ENCODE results near the gene PPID.
A peak's percentile ranks its signal among the peaks of the same experiment; 100 is the strongest.
"Not testable (repeated sequence)": the region's sequence is repeated elsewhere in the genome, so short reads cannot be mapped to it uniquely, and the experiment has no call there.

PPID gene

DNA sequence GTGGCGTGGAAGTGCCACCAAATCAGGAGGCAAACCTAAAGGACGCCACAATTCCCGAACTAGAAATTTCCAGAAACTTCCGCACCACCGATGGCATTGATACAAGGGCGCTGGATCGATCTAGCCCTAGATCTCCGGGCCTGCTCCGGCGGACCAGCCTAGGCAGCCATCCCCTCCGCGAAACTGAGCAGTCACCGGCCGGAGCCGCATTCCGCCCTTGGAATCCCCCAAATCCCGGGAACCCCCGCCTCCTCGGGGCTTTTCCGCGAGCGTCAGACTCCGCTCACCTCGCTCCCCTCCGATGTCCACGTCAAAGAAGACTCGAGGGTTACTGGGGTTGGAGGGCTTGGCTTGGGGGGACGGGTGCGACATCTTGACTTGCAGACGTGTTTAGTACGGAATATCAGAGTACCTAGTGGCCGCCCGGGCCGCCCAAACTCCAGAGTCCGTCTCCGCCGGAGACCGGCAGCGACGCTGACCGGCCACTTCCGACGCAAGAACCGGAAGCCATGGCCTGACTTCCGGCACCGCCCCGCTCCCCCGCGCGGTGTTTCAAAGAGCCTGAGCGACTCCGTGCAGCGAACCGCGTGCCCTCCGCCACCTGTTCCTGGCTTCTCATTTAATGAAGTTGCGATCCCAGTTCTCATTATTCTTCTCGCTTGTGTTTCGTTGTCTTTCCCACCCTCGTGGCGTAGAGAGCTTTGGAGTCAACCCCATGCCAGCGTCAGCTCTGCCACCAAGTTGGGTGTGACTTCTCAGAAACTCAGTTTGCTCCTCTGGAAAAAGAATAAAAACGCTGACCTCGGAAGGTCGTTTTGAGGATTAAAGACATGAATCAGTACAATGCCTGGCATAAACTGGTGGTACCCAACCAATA lies at the start of gene PPID:
PPID (minus strand) TSS at position 480 of the 877 bp plus-strand sequence; CDS start at position 372, 108 bp downstream.
- peak; percentile 72 for DNase-seq (ENCODE audit: low read depth)

DNA sequence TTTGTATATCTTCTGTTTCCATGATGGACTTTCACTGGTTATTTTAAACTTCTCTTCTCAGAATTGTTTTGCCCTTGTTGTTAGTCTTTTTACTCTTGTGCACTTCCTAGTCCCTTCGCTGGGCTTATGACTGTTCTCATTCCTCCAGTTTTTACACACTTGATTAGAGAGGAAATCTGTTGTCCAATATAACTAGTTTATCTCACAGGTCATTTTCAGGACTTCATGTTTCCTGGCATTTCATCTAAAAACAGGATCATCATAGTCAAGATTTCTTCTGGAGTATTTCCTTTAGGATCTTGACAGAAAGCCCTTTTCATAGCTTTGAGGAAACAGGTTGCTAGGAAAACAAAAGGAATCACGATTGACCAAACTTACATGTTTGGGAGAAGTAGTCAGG lies 48.6 kb upstream of the PPID start:
- DNase-seq (ENCODE audit: low read depth) = no peak

DNA sequence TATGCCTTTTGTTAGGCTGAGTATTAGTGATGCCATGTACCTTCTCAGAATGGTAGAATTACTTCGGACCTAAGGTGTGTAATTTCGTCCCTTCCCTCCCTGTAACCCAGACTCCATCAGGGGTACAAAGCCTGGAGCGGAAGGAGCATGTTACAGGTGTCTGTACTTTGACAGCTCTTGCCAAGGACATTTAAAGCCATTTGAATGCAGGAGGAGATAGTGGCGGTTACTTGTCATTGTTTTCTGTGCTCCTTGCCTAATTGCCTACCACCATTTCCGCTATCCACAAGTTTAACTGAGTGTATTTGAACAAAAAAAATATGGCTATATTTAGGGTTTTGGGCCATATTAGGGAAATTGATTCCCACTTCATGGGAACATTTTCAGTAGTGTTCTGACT lies 47.5 kb upstream of the PPID start:
- no peak for DNase-seq (ENCODE audit: low read depth)

DNA sequence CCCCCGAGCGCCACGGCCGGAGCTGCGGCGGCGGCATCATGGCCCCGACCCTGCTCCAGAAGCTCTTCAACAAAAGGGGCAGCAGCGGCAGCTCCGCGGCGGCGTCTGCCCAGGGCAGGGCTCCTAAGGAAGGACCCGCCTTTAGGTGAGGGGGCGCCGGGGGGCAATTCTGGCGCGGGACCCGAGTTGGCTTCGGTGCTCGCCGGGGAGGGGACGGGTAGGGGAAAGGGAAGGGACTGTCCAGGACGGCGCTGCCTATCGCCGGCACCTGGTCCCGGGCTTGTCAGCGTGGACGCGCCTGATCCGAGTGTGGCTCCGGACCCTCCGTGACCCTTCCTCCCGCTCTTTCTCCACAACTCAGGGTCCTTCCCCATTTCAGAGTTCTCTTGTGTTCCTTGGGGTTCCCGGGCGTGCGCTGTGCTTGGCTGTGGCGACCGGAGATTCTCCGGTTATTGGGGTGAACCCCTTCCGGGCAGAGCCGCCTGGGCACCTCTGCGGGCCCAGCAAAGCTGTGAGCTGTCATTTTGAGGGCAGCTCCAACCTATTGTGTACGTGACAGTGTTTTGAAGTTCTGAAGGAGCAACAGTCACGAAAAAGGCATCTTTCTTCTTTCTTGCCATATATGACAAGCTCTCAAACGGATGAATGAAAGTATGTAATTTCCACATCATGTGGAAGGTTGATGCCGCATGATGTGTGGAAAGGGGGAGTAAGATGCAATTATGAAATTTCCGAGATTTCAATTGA lies 46.2 kb upstream of the PPID start:
- peak; percentile 31 for DNase-seq (ENCODE audit: low read depth)

DNA sequence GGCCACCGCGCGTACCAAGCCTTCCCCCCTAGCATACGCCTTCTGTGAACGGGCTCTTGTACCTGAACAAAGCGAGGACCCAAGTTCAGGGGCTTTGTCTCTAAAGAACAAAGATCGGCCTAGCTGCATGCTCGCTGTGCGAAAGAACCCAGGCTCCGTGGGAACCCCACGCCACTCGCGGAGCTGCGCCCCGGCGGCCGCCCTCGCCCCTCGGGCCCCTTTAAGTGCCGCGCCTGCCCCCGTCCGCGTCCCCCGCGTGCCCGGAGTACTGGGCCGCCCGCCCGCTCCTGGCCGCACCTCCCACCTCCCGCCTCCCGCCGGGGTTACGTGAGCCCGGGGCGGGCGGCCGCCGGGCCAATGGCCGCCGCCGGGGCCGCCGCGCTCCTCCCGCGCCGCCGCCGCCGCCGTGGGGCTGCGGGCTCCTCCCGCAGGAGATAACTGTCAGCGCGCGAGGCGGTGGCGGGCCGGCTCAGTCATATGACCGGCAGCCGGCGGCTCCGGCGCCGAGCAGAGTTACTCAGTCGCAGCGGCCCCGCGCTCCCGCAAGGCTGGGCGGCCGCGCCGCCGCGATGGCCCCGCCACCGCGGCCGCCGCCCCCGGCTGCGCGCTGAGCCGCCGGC lies 45.5 kb upstream of the PPID start, which contains the start of gene FNIP2:
FNIP2 (plus strand) TSS at position 472 of the 620 bp plus-strand sequence. CDS start 187 bp downstream, outside the sequence.
- DNase-seq (ENCODE audit: low read depth) = peak; percentile 74

DNA sequence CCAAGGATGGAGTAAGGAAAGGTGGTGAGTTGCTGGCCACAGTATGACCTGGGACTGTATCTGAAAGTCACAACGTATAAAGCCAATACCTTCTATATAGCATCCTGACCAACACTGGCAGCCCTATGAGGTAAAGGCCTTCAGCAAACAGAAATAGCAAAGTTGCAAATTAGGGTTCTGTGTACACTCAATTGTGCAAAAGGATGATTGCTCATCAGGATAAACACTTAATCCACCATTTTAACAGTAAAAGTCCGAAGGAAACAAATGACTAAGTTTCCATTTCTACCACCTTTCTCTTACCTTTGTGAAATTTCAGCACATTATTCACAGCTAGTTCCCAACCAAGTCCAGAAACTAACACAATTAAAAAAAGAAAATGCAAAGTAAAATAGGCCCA lies 44.3 kb upstream of the PPID start:
- no peak for DNase-seq (ENCODE audit: low read depth)

DNA sequence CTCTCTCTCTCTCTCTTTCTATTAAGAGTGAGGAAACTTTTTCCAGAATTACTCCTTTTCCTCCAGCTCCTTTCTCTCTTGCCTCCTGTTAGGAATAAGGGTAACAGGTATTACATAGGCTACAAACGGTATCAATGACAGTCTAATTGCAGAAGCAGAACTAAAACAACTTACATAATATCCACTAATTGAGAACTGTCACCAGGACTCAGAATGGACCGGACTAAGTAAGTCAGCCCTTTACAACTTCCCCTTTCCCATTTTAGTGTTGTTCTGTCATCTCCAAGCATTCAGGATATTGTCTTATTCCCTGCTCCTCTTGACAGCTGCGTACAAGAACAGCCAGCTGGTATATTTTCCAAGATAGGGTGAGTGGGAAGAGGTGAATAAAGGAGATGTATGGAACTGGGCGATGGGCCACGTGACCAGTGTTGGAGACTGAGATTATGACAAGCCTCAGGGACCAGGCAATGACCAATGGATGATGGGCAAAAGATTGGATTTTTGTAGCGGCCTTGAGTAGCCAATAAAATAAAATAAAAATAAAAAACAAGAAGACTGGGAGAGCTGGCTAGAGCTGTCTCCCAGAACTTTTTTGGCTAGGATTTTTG lies 43.3 kb upstream of the PPID start:
- DNase-seq (ENCODE audit: low read depth) = no peak

DNA sequence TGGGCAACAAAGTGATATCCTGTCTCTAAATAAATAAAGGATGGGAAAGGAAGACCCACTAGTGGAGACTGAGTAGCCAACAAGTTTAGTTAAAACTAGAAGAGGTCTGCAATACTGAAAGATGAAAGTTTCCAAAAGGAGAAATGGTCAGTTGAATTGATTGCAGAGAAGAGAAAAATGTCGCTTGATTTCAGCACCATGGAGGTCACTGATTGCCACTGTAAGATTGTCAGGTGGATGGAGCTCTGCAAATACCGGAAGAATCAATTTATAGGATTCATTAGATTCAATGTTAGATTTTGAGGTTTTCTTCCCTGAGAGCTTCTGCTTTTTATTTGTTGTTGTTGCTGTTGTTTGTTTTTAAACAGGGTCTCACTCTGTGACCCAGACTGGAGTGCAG lies 40.3 kb upstream of the PPID start:
- DNase-seq (ENCODE audit: low read depth) = no peak

DNA sequence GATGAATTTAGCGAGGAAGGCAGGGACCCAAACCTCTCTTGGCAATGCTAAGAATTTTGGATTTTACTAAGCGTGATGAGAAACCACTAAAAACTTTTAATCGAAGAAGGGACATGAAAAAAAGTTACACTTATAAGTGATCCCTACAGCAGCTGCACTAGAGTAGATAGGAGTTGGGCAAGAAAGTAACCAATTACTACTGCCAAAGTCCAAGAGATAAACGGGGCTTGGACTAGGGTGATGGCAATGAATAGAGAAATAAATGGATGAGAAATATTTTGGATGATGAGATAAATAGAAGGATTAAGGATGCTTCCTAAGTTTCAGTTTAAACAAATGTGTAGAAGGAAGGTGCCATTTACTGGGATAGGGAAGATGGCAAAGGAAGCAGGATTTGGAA lies 39.4 kb upstream of the PPID start:
- DNase-seq (ENCODE audit: low read depth) = no peak

DNA sequence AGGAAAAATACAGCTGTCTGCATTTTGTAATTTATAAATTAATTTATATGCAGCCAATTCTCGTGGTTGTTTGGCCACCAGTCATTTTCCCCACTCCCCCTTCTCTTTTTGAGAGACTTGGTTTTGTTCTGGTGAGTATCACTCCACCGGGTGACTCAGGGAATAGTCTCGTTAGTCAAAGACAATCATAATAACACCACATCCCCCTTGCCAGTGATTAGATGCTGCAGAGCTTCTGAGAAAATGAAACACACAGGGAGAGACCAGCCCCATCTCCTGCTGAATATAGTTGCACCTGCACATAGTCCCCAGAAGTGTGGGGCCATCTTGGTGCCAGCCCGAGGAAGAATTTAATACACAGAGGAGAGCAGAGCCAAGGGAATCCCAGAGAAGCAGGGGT lies 37.7 kb upstream of the PPID start:
- DNase-seq (ENCODE audit: low read depth) = no peak

DNA sequence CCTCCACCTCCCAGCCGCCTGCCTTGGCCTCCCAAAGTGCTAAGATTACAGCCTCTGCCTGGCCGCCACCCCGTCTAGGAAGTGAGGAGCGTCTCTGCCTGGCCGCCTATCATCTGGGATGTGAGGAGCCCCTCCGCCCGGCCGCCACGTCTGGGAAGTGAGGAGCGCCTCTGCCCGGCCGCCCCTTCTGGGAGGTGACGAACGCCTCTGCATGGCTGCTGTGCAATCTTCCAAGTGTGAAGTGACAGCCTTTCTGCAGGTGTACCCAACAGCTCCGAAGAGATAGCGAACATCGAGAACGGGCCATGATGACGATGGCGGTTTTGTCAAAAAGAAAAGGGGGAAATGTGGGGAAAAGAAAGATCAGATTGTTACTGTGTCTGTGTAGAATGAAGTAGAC lies 36.3 kb upstream of the PPID start:
- DNase-seq (ENCODE audit: low read depth) = not testable (repeated sequence)

DNA sequence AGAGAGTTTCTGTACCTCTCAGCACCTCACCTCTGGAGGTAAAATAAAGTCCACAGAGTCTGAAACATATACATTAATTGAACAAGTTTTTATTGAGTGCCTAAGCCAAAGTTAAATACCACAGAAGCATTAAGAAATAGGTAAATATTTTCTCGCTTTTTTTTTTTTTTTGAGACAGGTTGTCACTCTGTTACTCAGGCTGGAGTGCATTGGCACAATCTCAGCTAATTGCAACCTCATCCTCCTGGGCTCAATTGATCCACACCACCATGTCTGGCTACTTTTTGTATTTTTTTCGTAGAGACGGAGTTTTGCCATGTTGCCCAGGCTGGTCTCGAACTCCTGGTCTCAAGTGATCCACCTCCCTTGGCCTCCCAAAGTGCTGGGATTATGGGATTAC lies 35.5 kb upstream of the PPID start:
- DNase-seq (ENCODE audit: low read depth) = no peak

DNA sequence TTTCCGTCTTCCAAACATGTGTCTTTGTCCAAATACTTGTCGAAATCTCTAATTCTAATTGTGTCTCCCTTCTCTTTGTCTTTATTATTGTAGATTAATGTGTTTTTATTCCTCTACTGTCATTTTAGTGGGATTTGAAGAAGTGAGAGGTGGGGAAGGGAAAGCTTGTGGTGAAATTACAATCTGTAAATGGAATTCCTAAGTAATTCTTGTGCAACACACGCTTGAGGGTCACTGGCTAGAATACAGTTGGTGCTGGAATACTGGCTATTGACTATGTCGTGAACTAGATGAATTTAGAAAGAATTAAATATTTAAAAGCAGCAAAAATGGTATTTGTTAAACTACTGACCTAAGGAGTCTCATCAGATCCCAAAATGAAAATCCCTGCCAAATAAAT lies 34.9 kb upstream of the PPID start:
- DNase-seq (ENCODE audit: low read depth) = no peak

DNA sequence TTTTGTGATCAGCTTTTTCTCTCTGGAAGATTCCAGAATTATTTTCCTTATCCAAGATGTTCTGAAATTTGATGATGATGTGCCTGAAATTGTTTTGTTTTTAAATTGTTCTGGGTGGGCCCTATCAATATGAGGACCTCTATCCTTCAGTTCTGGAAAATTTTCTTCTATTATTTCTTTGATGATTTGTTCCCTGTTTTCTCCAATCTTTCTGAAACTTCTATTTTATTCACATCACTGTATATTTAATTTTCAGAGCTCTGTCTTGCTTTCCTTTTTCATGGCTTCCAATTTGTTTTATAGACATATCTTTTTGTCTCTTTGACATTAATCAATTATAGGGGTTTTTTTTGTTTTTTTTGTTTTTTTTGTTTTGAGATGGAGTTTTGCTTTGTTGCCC lies 33.4 kb upstream of the PPID start:
- no peak for DNase-seq (ENCODE audit: low read depth)

DNA sequence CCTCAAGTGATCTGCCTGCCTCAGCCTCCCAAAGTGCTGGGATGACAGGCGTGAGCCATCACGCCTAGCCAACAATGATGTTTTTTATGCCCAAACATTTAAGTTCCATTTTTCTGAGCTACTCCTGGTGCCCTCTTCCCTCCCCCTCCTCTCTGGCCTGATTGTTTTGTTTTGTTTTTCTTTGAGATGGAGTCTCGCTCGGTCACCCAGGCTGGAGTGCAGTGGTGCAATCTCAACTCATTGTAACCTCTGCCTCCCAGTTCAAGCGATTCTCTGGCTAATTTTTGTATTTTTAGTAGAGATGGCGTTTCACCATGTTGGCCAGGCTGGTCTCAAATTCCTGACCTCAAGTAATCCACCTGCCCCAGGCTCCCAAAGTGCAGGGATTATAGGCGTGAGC lies 32.6 kb upstream of the PPID start:
- DNase-seq (ENCODE audit: low read depth) = not testable (repeated sequence)

DNA sequence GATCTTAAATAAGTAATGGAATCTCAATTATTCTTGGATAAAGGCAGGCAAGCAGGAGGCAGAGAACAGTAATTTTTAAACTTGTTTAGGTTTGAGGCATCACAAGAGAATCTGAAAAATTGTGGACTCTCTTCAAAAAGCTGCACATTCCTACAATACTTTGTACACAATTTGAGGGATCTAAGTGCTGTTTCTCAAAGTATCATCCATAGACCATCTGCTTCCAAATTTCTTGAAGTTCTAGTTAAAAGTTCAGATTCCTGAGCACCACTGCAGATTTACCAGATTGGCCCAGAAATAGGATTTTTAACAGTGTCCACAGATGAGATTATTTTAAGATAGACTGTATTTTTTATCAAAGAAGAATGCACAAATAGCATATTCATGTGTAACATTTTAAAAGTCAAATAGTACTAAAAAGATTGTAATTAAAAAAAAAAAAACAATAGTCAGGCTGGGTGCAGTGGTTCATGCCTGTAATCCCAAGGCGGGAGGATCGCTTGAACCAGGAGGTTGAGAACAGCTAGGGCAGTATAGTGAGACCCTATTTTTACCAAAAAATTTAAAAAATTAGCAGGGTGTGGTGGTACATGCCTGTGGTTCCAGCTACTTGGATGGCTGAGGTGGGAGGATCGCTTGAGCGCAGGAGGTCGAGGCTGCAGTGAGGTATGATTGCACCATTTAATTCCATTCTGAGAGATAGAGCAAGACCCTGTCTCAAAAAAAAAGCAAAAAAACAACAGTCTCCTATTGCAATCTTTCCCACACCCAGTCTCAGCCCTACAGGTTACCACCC lies 31.4 kb upstream of the PPID start:
- peak; percentile 43 for DNase-seq (ENCODE audit: low read depth)

DNA sequence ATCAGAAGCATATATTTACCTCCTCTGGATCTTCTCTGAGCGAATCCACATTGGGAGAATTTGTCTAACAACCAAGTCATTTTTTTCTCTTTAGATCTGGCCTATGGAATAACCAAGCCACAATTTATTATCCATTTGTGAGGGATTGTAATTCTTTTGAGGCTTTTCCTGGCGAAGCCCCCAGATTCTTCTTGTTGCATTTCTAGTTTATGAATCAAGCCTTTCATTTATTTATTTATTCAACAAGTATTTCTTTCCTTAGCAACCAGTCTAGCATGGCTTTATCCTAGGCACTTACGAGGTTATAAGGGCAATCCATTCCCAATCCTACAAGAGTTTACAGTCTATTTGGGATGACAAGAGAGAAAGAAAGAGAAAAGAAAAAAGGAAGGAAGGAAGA lies 27.2 kb upstream of the PPID start:
- peak; percentile 70 for DNase-seq (ENCODE audit: low read depth)

DNA sequence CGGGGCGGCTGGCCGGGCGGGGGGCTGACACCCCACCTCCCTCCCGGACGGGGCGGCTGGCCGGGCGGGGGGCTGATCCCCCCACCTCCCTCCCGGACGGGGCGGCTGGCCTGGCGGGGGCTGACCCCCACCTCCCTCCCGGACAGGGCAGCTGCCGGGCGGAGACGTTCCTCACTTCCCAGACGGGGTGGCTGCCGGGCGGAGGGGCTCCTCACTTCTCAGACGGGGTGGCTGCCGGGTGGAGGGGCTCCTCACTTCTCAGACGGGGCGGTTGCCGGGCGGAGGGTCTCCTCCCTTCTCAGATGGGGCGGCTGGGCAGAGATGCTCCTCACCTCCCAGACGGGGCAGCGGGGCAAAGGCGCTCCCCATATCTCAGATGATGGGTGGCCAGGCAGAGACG lies 23.3 kb upstream of the PPID start:
- not testable (repeated sequence) for DNase-seq (ENCODE audit: low read depth)

DNA sequence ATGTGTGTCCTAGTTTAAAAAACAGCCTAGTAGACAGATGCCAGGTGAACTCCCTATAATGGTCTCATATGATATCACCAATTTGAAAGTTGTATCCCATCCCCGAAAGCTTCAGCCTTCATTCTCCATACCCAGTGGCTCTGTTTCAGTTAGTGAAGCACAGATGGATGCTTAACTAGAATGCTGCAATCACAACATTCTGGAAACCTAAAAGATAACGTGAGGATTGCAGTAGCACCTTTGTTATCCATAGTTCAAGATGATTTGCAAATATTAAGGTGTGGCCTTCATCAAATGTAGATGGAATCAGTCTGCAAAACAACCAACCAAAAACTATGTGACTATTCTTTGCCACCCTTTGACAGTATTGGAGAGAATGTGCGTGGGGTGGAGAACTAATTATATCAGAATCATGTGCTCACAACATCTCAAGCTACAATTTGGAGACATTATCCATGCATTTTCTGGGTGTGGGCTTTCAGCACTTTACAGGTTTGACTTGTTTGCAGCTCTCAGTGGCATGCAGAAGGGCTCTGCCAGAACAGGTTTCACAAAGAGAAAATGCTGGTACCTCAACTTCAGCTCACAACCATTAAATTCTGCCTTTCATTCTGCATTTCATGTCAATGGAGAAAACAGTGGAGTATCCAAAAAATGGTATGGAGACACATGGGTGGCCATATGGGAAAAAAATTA lies 18.3 kb upstream of the PPID start:
- DNase-seq (ENCODE audit: low read depth) = no peak

DNA sequence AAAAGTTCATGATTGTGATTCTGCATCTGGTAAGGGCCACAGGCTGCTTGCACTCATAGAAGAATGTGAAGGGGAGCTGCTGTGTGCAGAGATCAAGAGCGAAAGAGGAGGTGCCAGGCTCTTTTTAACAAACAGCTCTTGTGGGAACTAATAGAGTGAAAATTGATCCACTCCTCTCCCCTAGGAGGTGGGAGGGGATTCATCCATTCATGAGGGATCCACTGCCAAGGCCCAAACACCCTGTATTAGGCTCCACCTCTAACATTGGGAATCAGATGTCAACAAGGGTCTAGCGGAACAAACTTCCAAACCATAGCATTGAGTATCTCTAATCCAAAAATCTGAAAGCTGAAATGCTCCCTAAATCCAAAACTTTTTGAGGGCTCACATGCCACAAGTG lies 16.4 kb upstream of the PPID start:
- DNase-seq (ENCODE audit: low read depth) = no peak

DNA sequence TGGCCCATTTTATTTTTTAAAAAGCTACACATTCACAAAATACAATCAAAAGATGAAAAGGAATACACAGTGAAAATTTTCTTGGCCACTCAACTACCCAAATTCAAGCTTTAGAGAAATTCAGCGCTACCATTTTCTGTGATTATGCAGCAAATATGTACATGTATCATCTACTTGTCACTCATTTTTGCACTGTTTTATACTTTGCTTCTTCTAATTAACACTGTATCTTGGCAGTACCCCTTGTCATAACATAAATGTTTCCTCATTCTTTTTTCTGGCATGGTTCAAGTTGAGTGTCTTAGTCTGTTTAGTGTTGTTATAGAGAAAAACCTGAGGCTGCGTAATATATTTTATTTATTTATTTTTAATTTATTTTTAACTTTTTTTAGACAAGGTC lies 15.7 kb upstream of the PPID start:
- no peak for DNase-seq (ENCODE audit: low read depth)
